Measurements from ENCODE around the gene RAD51B.
"Not testable (repeated sequence)": the region's sequence is repeated elsewhere in the genome, so short reads cannot be mapped to it uniquely, and the experiment has no call there.

Gene RAD51B

DNA sequence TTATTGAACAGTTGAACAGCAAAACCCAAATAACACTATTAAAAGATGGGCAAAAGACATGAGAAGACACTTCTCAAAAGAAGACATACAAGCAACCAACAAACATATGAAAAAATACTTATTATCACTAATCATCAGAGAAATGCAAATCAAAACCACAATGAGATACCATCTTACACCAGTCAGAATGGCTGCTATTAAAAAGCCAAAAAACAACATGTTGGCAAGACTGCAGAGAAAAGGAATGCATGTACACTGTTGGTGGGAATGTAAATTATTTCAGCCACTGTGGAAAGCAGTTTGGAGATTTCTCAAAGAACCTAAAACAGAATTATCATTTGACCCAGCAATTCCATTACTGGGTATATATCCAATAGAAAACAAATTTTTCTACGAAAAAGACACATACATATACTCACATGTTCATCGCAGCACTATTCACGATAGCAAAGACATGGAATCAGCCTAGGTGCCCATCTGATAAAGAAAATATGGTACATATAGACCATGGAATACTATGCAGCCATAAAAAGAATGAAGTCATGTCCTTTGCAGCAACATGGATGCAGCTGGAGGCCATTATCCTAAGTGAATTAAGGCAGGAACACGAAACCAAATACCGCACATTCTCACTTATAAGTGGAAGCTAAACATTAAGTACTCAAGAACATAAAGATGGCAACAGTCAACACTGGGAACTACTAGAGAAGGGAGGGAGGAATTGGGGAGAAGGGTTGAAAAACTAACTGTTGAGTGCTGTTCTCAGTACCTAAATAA lies 367.1 kb downstream of the RAD51B start:
- DNase-seq: not testable (repeated sequence)

DNA sequence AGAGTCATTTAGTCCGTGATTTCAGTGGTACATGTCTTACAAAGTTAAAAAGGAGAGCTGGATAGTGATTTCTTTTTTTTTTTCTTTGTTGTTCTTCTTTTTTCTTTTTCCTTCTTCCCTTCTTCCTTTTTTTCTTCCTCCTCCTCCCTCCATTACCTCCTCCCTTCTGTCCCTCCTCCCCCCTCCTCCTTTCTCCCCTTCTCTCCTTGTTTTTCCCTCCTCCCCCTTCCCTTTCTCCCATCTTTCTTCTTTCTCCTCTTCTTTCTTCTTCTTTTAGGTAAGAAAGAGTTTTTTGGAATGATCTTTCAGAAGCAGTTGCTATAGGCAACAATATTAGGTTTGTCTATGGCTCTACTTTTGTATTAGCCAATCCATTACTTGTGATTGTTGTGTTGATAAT lies 368.6 kb downstream of the RAD51B start:
- no peak for DNase-seq

DNA sequence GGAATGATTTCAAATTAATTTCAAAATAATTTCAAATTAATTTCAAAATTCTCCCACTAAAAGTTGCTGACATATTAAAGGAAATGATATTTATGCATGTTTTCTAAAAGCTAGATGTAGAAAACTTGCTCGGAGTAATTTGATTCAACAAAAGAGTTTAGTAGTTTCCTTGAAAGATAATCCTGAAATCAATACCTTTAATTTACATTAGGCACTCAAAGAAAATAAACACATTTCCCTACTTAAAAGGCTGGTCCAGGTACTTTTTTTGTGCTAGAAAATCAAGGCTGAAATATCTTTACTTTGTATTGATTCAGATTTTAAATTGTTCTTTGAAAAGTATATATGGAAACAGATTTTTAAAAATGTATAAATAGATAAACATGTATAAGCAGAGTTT lies 370.5 kb downstream of the RAD51B start:
- DNase-seq: no peak

DNA sequence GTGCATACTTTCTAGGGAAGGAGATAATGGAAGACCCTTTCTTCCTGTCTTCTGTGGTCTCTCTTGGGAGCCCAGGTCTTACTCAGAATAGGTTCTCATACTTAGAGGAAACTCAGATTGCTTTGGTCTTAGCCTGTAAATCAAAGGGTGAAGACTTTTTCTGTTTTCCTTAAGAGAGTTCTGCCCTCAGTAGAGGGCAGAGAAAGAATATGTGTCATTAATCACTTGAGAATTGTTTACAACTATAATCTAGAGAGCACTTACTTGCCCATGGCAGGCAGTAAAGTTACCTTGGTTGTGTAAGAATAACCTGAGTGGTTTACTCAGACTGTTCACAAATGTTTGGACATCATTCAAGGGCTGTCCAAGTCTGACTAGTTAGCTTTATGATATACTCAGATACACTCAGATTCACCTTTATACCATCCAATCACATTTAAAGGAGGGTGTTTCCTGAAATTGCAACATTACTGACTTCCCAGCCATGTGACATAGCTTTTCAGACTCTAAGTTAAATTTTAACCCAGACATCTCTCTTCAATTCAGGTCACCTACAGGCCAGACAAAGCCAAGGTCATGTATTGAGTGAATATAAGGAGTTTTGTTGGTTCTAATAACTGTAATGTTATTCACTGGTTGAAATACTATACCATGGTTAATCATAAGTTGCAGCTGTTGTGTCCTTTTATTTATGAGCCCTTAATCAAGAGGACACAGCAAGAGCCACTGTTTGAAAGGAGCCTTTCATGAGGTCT lies 372.2 kb downstream of the RAD51B start:
- no peak for DNase-seq

DNA sequence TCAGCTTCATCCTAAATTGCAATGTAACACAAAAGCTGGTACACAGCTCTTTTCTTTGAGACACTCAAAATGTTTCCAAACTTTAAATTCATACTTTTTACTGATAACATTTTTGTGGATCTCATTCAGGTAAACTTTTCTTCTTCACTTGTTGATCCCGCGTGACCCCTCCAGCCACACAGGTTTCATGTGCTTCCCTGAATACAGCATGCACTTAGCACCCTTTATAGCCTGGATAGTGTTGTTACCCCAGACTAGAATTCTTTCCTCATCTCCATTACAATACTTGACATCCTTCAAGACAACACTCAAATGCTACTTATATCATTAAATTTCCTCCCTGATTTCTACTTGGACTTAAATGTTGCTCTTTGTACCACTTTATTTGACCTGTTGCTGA lies 373.4 kb downstream of the RAD51B start:
- no peak for DNase-seq

DNA sequence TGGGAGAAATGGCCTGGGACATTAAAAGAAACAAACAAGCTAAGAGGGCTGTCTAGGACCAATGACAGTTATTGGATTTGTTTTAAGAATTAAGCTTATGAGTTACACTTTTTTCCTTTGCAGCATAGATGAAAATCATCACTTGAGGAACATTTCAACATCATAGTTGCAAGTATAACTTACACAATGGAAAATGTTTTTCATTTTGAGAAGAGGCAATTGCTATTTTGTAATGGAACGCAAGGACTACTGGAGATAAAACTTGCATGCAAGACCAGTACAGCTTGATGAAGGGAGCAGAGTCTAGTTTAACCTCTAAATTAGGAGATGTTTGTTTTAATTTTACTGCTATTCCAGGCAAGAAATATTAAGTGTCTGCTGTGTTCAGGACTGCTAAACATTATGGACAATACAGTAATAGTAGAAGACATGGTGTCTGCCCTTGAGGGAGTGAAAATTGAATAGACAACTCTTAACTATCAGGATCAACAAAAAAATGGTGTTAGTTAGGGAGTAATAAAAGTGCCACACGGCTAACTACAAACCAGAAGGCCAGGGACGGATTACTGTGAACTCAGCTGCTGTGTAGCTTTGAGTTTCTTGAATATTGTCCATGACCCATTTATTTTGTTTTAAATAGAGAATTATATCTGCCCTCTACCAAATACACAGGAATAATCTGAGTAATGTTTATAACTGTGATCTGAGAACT lies 374.5 kb downstream of the RAD51B start:
- DNase-seq: no peak

DNA sequence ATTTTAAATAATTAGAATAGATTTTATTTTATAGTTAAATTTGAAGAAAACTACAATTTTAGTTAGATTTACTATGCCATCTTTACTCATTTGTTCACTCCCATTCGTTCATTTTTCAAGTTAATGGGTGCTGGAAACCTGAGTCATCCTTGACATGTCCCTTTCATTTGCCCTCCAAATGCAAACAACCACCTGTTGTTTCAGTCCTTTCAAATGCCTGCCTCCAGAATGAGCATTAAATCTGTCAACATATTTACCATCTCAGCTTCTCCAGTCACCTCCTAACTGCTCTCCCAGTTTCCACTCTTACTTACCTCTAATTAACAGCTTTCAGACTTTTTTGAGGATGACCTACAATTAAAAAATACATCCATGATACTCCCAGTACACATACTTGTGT lies 375.5 kb downstream of the RAD51B start:
- DNase-seq: no peak

DNA sequence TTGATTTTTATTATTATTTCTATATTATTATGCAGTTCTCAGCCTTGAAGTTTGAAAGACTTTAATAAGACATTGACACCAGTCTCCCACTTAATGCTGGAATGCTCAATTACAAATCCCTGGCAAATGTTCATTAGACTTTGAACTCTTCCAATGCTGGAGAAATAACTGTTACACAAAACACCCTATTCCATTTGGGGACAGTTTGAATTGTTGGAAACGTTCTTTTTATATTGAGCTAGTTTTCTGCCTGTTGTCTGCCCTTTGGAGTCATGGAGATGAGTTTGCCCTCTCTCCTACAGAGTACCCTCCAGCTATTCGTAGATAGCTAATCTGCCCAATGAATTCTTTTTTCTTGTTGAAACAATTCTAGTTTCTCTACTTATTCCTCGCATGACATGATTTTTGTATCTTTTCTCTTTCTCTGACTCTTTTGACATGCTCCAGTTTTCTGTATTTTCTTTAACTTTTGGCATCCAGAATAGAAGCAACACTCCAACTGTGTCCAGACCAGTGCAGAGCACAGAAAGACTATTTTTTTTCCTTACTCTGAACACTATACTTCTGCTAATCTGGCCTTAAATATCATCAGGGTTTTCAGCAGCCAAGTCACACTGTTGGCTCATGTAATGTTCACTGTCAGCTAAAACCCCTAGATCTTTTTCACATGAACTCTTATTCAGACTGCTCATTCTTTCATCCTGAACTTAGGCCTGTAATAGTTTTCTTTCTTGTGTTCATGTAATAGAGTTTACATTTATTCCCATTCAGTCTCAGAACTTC lies 379.3 kb downstream of the RAD51B start:
- no peak for DNase-seq

DNA sequence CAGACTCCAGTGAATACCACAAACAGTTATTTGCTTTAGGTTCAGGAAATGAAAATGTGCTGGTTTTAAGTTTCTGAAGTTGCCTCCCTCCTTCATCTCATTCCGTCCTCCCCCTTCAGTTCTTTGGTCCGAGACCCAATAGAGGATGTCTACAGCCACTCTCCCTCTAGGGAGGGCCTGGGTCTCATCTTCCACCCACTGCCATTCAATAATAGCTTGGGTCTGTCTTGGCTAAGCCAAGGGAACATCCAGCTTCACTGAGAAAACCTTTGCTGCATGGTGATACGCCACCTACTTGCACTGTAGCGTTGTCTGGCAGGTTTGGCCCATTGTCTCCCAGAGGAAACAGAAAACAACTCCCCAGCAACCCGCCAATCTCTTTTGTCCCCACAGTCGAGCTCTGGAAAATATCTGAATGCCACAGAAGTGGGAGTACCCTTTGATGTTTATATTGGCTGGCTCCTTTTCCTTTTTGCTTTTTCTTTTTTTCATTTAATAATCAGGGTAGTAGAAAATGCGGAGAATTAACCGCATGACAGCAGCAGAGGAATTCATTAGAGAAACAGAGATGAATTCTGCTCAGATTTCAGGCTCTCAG lies 380.1 kb downstream of the RAD51B start:
- no peak for DNase-seq

DNA sequence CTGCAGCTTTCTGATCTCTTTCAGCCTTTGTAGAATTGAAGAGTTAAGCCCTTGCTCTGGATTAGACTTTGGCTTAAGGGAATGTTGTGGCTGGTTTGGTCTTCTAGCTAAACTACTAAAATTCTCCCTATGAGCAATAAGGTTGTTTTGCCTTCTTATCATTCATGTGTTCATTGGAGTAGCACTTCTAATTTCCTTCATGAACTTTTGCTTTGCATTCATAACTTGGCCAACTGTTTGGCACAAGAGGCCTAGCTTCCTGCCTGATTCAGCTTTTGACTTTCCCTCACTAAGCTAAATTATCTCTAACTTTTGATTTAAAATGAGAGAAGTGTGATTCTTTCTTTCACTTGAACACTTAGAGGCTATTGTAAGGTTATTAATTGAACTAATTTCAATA lies 384.3 kb downstream of the RAD51B start:
- no peak for DNase-seq

DNA sequence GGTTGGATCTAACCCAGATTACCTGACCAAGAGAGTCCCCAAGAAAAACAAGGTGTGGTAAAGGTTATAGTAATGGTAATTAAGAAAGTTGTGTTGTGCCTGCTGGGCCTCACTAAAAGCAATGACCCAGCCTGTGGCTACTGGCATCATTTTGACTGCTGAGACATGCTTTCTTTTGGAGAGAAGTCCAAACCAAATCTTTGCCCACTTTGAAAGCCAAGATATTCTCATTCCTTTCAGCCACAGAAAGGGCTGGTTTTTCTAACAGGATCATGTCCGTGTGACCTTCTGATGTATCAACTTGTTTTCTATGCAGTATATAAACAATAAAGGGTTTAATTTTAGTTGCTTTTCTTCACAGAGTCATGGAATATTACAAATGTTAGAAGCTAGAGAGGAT lies 388.6 kb downstream of the RAD51B start:
- DNase-seq: no peak

DNA sequence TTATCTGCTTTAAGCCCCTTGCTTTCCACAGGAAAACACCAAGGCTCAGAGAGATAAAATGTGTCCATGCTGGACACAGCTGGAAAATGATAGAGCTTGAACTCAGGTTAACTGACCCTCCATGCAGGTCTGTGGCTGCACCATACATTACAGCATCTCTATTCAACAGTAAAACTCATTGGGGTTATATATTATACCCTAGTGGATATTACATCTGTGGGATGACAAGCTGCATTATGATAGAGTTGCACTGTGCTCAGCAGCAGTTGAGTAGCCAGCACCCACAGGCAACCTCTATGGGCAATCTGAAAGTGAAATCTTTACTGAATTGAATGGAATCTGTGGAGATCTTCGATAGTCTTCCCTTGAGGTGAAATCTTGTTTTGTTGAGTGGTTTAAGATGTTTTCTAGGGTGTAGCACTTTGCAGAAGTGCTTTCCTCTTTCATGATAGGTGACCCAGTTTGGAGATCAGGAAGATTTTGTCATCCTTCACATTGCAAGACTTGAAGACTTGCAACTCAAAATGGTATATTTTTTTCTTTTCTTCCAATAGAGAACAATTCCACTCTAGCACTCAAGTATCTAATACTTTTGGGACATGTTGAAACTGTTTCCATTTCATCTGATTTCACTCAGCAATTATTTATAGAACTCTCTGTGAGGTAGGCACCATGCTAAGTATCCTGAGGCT lies 389.2 kb downstream of the RAD51B start:
- DNase-seq: no peak

DNA sequence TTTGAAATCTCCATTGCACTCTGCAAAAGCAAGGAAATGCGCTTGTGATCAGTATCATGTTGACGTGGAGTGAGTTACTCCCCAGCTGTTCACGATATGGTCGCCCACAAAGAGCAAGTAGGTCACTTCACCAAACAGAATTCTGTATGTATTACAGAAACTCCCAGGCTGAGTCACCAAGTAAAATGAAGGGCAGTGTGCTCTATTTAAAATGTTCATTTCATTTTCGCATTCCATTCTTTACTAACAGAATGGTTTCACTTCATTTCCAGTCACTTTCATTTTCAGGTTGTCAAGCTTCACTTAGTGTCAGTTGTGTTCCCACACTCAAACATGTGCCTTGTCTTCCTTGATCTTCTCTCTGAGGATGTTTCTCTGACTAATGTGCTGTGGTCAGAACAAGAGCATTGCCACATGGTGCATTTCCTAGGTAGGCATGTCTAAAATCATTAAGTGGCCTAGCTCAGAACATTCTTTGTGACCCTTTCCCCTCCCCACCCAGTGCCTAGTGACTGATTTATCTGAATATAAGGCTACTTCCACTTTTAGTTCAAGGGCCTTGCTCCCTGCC lies 391.2 kb downstream of the RAD51B start:
- DNase-seq: peak; percentile 35

DNA sequence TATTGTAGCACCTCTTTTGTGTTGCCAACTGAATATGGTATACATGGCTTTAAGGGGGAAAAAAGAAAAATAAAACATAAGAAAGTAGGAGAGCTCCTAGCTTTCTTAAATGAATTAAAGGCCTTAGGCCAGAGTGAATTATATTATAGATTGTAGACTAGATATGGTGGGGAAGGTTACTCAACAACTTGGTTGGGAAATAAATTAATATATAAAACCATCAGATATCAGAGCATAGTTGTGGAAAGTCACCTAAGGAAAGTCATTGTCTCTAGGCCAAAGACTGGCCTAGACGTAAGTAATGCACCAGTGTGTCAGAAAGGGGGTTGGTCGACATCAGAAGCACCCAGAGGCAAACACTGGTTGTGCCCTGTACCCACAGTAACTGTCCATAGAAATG lies 391.8 kb downstream of the RAD51B start:
- no peak for DNase-seq

DNA sequence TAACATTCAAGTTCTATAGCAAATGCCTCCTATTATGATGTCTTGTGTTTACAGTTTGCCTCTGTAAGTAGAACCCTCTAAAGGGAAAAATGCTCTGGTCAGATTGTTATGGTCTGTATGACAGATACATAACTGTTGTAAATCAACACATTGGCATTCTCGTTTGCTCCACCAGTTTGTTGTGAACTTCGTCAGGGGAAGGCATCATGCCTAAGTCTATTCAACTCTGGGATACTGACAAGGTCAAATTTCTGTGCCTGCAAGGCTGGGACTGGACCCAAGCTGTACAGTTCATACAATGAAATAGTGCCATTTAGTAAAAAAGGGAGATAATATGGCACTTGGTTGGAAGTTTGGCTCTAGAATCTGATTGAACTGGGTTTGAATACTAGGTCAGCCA lies 392.3 kb downstream of the RAD51B start:
- DNase-seq: no peak

DNA sequence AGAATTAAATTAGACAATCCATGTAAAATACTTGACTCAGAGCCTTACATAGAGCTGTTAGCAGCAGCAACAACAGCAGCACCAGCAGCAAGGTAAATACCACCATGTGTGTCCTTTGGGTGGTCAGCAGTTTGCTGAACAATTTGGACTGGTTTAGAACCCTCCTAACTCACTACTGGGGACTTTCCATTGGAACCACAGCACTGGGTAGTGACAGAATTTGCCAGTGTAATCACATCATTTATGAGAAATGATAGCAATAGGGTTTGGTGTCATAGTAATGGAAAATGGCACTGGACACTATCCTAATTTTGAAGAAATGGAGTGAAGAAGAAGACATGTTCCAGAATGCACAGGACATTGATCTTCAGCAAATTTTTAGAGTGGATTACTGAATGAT lies 392.8 kb downstream of the RAD51B start:
- no peak for DNase-seq

DNA sequence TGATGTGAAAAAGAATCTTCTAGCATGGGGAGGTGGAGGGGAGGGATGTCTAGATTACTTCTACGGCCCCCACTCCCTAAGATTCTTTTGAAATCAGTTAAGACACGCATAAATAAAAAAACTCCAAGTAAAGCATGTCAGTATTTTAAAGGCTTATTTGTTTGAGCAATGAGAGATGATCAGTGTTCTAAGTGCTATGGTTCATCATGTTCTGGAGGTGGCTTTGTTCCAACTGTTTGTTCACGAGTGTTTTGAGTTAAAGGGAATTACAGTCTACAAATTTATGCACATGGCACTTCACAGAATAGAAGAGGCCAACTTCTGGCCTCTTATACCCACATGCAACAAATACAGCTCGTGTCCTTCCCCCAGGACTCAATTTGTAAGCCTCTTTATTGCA lies 394.9 kb downstream of the RAD51B start:
- no peak for DNase-seq

DNA sequence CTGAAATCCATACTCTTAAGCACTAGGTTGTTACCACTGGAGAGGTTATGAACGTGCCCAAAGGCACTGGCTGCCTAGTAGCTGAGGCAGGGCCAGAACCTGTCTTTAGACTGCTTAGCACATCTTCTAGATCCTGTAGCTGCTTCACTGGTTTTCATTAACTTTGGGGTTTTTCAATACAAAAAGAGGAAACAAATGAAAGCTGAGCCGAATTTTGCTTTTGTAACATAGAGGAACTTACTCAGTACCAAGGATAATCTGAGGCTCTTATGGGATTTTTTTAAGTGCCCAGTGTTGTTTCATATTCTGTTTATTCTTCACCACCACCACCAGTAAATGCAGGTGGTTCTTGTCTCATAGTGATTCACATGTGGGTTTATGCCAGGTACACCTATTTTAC lies 396.1 kb downstream of the RAD51B start:
- no peak for DNase-seq

DNA sequence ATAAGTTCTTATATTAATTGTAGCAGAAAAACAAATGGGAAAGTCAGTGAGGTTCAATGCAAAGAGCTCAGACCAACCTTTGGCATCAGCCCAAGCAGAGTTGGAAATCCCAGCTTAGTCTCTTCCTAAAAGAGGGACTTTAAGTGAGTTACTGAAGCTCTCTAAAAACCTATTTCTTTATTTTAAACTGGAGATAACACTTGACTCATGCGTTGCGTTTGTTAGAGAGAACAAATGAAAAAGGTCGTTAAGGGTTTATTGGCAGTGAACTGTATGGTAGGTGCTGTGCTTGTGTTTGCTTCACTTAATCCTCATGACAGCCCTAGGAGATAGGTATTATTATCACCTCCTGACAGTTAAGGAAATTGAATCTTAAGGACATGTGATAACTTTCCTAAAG lies 396.5 kb downstream of the RAD51B start:
- no peak for DNase-seq

DNA sequence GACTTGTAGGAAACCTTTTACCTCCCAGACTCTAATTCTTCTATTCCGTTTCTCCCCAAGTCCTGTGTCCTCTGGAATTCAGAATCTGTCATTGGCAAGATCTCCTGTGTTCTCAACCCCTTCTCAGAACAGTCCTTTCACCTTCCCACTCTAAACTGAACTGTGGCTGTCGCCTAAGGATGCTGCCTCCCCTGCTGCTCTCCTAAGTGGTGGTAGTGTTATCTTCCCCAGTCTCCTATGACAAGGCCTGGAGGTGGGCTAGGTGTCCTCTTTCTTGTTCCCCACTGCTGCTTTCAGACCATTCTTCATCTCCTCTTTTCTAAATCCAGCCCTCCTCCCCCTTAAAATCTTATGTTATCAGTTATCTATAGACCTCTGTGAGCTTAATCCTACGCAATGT lies 397.4 kb downstream of the RAD51B start:
- no peak for DNase-seq

DNA sequence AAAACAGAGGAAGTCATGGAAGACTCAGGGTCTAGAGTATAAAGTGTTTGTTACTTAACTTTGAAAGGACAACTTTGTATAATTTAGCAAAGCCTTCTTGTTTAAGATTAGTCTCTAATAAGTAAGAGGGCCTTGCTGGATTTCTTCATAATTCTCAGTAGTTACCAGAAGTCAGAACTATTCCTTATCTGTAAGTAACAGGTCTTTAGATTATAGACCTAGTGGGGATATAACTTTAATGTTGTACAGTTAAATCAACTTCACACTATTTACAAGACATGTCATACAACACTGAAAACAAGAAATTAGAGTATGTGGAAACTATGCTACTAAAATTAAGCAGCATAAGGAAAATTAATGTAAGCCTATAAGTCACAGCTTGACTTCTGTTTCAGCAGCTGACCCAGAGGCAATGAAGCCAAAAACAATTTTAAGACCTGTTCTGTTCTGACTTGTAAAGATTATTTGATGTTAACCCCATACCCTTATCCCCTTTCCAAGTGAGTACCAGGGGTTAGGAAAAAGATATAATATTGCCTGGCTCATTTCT lies 398.3 kb downstream of the RAD51B start:
- DNase-seq: no peak
